ENCODE results near the gene TRIM71.

- TF ChIP-seq POLR2A (IDR thresholded peaks at IDR 0.05; ENCODE audit: low read depth, low read length) (no peak), TAF1 (IDR thresholded peaks at IDR 0.05; ENCODE audit: borderline replicate concordance, low read depth, low read length) (no peak)
Observed at GRCh38 chr3:32883817-32884216, 66.0 kb downstream of the TRIM71 start.
